ENCODE measurements around the gene ANKRD2.
"Not testable (repeated sequence)": the region's sequence is repeated elsewhere in the genome, so short reads cannot be mapped to it uniquely, and the experiment has no call there.

The ANKRD2 gene

GRCh38 chr10:97546456-97547270 lies 25.9 kb upstream of the ANKRD2 start:
- DNase-seq (ENCODE audit: low read depth): no peak

DNA sequence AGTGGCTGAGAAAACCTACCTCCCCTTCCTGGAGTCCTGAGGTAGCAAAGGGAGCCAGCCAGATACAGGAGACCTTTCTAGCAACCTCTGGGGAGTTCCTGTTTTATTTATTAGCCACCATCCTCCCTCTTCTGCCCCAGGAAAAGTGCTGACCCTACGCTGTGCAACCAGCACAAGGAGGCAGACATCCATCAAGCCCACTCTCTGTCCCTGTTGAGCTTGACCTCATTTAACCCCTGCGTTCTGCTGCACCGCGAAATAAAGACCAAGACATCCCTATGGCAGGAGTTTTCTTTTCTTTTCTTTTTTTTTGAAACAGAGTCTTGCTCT lies 25.3 kb upstream of the ANKRD2 start:
- no peak for DNase-seq (ENCODE audit: low read depth)

- DNase-seq (ENCODE audit: low read depth): no peak
Measured at GRCh38 chr10:97547962-97548361, 24.6 kb upstream of the ANKRD2 start.

DNA sequence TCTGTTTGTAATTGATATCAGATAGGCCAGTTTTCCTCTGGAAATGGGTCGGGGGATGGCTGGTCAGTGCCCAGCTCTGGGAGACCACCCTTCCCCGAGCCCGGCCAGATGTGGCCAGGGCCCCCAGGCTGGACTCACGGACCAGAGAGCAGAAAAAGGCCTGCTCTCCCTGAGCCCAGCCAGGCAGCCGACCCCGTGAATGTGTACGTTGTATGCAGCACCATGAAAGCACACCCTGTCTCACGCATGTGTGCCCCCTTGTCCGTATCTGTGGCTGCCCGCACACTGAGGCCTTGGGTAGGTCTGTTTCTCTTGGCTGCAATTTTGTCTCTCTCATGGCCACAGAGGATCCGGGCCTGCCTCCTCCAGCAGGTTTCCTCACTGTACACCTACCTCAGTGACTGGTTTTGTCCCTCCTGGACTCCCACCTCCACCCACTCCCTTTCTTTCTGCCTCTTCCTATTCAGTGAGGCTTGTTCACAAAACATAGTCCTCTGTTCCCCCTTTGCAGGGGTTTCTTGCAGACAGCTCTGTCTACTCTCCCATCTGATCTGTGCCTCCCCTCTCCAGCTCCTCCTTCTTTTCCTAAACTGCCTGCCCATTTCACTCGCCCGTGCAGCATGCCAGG lies 23.6 kb upstream of the ANKRD2 start:
- no peak for DNase-seq (ENCODE audit: low read depth)

DNA sequence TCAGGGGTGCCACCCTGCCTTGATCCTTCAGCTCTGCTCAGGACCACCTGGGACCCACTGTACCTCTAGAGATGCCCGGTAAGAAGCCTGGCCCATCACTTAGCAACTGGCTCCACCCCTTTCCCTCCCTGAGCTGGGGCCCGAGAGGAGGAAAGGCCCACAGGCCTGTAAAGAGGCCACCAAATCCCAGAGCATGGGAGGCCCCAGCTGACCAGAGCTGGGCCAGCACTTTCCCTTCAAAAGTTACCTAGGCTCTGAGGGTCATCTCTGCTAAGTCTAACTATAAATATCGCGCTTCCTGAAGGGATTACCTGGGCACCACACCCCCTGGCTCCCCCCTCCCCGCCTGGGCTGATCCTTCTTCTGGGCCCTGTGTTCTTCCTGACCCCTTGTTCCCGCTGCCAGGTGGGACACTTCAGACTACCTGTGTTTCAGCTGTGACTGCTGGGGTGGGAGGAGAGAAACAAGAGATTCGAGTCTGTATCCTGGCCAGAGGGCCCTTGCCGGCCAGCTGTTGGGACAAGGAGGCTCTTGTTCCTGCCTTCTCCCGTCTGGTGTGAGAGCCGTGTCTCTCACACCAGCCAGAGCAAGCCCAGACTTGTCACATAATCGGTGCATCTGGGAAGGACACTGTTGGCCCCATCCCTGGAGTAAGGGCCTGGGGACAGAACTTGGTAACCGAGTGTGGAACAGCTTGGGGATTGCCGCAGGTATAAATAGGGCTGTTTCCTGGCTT lies 22.8 kb upstream of the ANKRD2 start:
- peak; percentile 34 for DNase-seq (ENCODE audit: low read depth)

DNA sequence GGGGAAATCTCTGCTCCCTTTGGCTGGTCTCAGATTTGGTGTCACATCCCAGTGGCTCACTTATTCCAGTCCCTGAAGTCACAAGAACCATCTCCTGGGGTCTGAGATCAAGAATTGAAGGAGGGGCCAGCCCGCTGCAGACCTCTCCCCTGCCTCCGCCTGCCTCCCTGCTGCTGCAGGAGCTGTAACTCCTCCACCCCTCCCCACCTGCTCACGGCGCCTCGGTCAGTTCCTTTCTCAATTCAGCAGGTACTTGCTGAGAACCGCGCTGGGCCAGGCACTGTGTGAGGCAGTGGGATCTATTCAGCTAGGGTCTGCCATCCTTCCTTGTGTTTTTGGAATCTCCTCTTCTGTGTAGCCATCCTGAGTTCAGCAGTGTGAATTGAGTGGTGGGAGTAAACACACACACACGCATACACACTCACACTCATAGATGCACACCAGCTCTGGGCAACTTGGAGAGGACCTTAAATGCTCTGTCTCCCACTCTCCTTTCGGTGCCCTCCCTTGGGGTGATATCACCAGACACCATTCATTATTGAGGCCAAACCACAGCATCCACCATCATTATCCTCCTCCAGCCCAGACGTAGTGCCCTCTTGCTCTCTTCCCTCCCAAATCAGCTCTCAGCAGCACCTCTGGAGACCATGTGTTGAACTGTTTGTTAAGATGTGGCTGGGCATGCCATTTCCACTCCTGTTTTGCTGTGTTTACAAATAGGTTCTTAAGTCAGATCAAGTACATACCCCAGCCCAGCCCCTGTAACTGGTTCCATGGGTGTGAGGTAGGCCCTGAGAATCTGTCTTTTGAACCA lies 22.0 kb upstream of the ANKRD2 start:
- DNase-seq (ENCODE audit: low read depth): no peak

DNA sequence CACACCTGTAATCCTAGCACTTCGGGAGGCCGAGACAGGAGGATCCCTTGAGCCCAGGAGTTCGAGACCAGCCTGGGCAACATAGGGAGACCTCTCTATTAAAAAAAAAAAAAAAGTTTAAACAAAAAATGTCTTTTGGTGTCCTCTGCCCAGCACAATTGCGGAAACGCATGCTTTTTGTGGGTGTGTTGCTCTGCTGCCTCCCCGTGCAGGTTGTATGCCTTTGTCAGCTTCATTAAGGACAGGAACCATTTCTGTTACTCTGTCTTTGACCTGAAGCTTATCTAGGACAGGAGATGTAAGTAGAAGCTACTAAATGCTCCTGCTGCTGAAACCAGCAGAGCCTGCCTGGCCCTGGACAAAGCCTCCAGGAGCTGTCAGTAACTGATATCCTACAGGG lies 21.3 kb upstream of the ANKRD2 start:
- no peak for DNase-seq (ENCODE audit: low read depth)

DNA sequence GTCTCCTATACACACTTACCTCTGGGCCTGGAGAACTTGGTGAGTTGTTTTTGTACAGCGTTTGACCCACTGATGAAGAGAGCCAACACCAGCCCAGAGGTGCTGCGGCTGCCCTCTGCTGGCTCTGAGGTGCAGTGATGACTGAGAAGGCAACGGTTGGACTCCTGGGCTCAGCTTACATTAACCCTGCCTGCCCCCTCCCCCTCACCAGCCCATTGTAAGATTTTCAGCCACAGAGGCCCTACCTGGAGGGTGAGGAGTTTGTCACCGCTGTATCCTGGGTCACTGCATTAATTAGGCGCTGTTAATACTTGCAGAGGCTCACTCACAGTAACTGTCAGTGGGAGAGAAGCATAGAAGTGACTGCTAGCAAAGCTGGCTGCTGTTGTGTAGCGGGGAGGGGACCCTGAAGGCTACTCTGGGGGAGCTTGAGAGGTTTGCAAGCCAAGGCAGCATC lies 19.0 kb upstream of the ANKRD2 start:
- DNase-seq (ENCODE audit: low read depth): peak; percentile 78

DNA sequence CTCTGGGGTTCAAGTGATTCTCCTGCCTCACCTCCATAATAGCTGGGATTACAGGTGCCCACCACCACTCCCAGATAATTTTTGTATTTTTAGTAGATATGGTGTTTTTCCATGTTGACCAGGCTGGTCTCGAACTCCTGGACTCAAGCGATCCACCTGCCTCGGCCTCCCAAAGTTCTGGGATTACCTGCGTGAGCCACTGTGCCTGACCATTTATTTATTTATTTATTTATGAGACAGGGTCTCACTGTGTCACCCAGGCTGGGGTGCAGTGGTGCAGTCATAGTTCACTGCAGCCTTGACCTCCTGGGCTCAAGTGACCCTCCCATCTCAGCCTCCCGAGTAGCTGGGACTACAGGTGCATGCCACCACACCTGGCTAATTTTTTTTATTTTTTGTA lies 18.2 kb upstream of the ANKRD2 start:
- not testable (repeated sequence) for DNase-seq (ENCODE audit: low read depth)

DNA sequence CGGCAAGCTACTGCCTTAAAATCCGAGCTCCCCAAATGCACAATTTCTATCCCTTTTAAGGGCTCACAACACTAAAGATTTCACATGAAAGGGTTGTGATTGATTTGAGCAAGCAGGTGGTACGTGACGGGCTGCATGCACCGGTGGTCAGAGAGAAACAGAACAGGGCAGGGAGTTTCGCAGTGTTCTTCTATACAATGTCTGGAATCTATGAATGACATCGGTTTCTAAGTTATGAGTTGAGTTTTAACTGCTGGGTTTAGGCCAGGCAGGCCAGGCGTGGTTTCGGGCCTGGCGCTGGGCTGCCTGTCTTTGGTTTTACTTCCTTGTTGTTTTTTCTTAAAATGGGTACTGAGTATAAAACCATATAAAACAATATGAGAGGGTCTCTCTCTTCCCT lies 17.0 kb upstream of the ANKRD2 start:
- not testable (repeated sequence) for DNase-seq (ENCODE audit: low read depth)

DNA sequence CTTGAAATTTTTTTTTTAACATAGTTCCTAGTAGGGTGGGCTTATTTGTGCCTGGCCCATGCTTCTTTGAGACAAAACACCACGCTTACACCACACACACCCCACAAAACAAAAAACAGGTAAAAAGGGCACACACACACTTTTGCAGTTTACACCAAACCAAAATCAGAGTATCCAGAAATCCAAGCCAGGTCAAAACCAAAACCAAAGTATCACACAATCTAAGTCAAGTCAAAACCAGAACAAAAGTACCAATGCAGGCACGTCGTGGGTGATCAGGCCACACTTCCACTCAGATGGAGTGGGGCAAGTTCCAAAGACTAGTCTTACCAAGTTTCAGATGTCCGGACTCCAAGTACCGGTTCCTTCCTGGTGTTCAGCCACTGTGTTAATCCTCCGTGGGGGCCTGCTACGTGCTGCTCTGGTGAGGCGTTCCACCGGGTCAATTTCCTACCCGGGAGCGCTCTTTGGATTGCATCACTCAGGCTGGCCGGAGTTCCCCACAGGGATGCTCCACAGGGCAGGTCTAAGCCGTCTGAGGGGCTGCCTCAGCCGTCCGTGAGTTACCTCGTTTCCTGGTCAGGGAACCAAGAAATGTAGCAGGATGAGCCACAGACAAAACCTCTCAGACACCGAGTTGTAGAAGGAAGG lies 11.7 kb upstream of the ANKRD2 start:
- DNase-seq (ENCODE audit: low read depth): not testable (repeated sequence)

DNA sequence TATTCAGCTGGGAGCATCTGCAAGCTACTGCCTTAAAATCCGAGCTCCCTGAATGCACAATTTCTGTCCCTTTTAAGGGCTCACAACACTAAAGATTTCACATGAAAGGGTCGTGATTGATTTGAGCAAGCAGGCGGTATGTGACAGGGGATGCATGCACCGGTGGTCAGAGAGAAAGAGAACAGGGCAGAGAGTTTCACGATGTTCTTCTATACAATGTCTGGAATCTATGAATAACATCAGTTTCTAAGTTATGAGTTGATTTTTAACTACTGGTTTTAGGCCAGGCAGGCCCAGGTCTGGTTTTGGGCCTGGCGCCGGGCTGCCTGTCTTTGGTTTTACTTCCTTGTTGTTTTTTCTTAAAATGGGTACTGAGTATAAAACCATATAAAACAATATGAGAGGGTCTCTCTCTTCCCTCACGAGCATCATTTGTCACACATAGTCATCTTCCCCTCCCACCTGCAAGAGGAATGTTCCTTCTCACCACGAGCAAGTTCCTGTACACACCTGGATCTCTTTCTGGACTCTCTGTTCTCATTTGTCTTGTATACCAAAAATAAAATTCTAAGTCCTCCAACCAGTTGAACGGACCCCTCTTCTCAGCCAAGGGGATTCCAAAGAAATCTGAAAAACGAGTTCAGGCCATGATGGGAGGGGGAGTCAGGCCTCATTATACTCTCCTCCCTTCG lies 11.0 kb upstream of the ANKRD2 start:
- DNase-seq (ENCODE audit: low read depth): not testable (repeated sequence)

DNA sequence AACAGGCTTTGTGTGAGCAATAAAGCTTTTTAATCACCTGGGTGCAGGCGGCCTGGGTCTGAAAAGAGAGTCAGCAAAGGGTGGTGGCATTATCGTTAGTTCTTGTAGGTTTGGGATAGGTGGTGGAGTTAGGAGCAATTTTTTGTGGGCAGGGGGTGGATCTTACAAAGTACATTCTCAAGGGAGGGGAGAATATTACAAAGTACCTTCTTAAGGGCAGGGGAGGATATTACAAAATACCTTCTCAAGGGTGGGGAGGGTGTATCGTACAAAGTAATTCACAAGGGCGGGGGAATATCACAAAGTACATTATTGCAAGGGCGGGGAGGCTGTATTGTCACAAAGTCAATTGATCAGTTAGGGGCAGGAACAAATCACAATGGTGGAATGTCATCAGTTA lies 10.2 kb upstream of the ANKRD2 start:
- DNase-seq (ENCODE audit: low read depth): not testable (repeated sequence)

GRCh38 chr10:97563337-97563736 lies 9.2 kb upstream of the ANKRD2 start:
- no peak for DNase-seq (ENCODE audit: low read depth)

DNA sequence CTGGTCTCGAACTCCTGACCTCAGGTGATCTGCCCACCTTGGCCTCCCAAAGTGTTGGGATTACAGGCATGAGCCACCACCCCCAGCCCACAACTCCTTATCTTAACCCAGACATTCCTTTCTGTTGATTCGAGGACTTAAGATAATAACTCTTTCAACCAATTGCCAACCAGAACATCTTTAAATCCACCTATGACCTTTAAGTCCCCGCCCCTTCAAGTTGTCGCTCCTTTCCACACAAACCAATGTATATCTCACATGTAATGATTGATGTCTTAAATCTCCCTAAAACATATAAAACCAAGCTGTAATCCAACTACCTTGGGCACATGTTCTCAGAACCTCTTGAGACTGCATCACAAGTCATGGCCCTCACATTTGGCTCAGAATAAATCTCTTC lies 7.8 kb upstream of the ANKRD2 start:
- no peak for DNase-seq (ENCODE audit: low read depth)

GRCh38 chr10:97566336-97566996 lies 6.1 kb upstream of the ANKRD2 start:
- DNase-seq (ENCODE audit: low read depth): no peak

GRCh38 chr10:97567891-97568290 lies 4.7 kb upstream of the ANKRD2 start:
- no peak for DNase-seq (ENCODE audit: low read depth)

DNA sequence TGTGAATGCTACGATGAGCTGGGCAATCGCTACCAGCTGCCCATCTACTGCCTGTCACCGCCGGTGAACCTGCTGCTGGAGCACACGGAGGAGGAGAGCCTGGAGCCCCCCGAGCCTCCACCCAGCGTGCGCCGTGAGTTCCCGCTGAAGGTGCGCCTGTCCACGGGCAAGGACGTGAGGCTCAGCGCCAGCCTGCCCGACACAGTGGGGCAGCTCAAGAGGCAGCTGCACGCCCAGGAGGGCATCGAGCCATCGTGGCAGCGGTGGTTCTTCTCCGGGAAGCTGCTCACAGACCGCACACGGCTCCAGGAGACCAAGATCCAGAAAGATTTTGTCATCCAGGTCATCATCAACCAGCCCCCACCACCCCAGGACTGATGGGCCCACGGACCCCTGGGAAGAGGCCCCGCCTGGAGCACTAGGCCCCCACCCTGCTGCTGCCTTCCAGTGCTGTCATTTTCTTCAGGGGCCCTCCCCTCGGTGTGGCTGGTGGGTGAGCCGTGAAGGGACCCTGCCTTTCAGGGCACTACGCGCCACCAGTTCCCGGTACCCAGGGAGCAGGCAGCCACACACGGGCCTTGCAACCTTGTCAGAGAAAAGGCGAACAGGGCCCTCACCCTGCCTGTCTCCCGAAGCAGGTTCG lies 2.3 kb upstream of the ANKRD2 start:
- no peak for DNase-seq (ENCODE audit: low read depth)

GRCh38 chr10:97570789-97571471 lies 1.6 kb upstream of the ANKRD2 start:
- DNase-seq (ENCODE audit: low read depth): no peak

Data from EH (cell line).